Stomach (tissue), 4 donors: ENCODE results near the gene RALBP1.

Experiments
- POLR2AphosphoS5 ChIP-seq, 3 donors: sonication (generic); formaldehyde crosslinking; IDR thresholded peaks; one replicate each; pipeline ENCODE4 v1.6.1; 2016; ENCODE audit warnings: antibody characterized with exemption in 3 of 3
- TF ChIP-seq, protein P1 (sequence below), 7 experiments: fragments of 450-650 bp in 4 of 7; fragments of 200-600 bp in 3 of 7; sonication (generic) in 3 of 7; IDR thresholded peaks; one replicate each; pipeline ENCODE4 v1.5.1; 2016 to 2019; ENCODE audit warnings: antibody characterized with exemption in 7 of 7, control low read depth in 2 of 7, mild to moderate bottlenecking in 1 of 7

DNA sequence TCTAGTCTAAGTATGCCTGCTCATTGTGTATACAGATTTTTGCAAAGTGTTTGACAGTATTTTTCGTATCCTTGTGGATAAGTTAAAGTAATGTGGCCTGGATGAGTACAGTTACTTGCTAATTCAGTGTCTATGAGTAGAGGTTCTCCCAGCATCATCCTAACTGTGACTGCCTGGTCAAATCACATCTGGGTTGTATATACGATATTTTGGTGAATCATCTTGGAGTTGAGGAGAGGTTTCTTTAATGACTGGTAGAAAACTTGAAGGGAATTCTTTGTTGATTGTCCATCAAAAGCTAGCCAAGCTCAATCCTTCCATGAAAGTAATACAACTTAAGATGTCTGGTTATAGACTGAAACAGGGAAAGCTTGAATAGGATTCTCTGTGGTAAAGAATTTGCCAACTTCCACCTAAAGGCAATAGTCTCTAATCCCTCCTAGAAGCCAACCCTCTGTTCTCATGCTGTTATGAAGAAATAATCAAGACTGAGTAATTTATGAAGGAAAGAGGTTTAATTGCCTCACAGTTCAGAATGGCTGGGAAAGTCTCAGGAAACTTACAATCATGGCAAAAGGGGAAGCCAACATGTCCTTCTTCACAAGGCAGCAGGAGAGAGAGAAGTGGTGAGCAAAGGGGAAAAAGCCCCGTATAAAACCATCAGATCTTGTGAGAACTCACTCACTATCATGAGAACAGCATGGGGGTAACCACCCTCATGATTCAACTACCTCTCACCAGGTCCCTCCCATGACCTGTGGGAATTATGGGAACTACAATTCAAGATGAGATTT is 19.4 kb upstream of the RALBP1 start:
- TF ChIP-seq POLR2AphosphoS5 (IDR thresholded peaks at IDR 0.05), result no peak
- TF ChIP-seq, protein P1, sequence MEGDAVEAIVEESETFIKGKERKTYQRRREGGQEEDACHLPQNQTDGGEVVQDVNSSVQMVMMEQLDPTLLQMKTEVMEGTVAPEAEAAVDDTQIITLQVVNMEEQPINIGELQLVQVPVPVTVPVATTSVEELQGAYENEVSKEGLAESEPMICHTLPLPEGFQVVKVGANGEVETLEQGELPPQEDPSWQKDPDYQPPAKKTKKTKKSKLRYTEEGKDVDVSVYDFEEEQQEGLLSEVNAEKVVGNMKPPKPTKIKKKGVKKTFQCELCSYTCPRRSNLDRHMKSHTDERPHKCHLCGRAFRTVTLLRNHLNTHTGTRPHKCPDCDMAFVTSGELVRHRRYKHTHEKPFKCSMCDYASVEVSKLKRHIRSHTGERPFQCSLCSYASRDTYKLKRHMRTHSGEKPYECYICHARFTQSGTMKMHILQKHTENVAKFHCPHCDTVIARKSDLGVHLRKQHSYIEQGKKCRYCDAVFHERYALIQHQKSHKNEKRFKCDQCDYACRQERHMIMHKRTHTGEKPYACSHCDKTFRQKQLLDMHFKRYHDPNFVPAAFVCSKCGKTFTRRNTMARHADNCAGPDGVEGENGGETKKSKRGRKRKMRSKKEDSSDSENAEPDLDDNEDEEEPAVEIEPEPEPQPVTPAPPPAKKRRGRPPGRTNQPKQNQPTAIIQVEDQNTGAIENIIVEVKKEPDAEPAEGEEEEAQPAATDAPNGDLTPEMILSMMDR (IDR thresholded peaks at IDR 0.05), result no peak
